Tibial nerve (tissue), 4 donors: ENCODE results near the gene CDK18.

Experiments
- EP300 ChIP-seq, 2 donors: sonication (generic); formaldehyde crosslinking; IDR thresholded peaks; one replicate each; pipeline ENCODE4 v1.6.1; 2017; ENCODE audit warnings: antibody characterized with exemption in 2 of 2, mild to moderate bottlenecking in 1 of 2
- POLR2A ChIP-seq, 2 donors: fragments of 450-650 bp; IDR thresholded peaks; one replicate each; pipeline ENCODE4 v1.6.1; 2017; ENCODE audit warnings: antibody characterized with exemption in 2 of 2, mild to moderate bottlenecking in 2 of 2, moderate library complexity in 2 of 2
- TF ChIP-seq, protein P1 (sequence below), 5 experiments: fragments of 200-600 bp in 3 of 5; fragments of 450-650 bp in 2 of 5; sonication (generic) in 3 of 5; IDR thresholded peaks; one replicate each; pipeline ENCODE4 v1.5.1; 2016 to 2019; ENCODE audit warnings: antibody characterized with exemption in 5 of 5, mild to moderate bottlenecking in 3 of 5, moderate library complexity in 2 of 5

DNA sequence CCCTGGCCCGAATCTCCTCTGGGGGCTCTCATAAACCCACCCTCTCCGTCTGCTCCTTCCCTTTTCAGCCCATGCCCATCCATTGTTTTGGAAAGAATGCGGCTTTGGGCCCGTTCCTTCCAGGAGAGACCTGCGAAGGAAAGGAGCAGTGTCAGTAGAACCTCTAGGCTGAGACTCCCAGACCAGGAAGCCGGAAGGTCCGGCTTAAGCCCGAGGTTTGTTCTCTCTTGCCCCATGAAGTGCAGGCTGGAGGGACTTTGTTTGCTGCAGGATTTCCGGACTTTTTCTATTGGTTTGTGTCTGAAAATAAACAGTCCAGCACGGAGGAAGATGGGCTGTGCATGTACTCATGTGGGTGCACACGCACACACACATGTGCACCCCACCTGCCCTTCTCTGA lies 77.6 kb downstream of the CDK18 start:
- TF ChIP-seq, protein P1, sequence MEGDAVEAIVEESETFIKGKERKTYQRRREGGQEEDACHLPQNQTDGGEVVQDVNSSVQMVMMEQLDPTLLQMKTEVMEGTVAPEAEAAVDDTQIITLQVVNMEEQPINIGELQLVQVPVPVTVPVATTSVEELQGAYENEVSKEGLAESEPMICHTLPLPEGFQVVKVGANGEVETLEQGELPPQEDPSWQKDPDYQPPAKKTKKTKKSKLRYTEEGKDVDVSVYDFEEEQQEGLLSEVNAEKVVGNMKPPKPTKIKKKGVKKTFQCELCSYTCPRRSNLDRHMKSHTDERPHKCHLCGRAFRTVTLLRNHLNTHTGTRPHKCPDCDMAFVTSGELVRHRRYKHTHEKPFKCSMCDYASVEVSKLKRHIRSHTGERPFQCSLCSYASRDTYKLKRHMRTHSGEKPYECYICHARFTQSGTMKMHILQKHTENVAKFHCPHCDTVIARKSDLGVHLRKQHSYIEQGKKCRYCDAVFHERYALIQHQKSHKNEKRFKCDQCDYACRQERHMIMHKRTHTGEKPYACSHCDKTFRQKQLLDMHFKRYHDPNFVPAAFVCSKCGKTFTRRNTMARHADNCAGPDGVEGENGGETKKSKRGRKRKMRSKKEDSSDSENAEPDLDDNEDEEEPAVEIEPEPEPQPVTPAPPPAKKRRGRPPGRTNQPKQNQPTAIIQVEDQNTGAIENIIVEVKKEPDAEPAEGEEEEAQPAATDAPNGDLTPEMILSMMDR (IDR thresholded peaks at IDR 0.05): no peak
- TF ChIP-seq POLR2A (IDR thresholded peaks at IDR 0.05): no peak
- no peak for TF ChIP-seq EP300 (IDR thresholded peaks at IDR 0.05)
